Measurements from ENCODE around the gene PNPLA7. TPM values are rescaled to one million over a fixed set of nuclear protein-coding genes. Genes with fewer than 3 reads are reported as not detected.

Gene PNPLA7
- total RNA-seq, 2 experiments from 2014 or later = 5.6 to 7.0 TPM

DNA sequence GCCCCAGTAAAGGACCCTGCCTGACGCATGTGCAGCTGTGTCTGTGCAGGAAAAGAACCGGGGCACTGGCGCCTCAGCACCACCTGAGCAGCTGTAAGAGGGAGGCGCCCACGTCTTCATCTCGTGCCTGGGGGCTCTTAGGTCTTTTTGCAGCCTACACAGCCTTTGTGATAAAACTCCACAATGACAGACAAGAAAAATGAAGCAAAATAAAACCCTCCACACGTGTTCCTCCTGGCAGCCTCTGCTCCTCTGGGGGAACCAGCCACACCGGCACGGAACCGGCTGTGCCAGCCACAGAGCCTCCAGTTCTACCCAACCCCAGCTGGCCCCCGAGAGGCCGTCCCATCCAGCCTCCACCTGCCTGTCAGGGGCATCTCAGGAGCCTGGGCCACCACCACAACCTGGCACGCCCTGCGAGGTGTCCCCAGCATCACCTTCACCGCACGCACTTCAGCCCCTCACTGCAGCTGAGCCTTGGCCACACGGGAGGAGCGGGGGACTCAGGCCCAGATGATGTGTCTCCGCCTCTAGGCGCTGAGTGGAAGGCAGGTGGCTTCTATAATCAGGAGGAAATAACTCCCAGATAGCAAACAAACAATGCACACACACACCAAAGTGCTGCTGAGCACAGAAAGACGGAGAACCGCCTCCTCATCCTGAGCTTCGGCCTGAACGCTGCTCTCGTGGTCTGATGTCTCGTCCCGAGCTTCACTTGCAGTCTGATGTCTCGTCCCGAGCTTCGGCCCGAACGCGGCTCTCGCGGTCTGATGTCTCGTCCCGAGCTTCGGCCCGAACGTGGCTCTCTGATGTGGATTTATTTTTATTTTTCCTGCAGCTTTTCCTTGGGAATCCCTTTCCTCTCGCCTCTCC lies 62.5 kb downstream of the PNPLA7 start:
- POLR2A ChIA-PET = no interaction called here
- Mint-ChIP-seq H3K4me3 (no peak overlapping the region), H3K9me3 (no peaks in the 10 kb centered on the region), H3K36me3 (no peaks in the 10 kb centered on the region), H3K27ac (no peak overlapping the region), H3K27me3 (no peaks in the 10 kb centered on the region), H3K4me1 (peaks cover 8% of the 10 kb centered on the region)
- no peak for ATAC-seq (ENCODE audit: low read depth)
- DNase-seq = no peak

DNA sequence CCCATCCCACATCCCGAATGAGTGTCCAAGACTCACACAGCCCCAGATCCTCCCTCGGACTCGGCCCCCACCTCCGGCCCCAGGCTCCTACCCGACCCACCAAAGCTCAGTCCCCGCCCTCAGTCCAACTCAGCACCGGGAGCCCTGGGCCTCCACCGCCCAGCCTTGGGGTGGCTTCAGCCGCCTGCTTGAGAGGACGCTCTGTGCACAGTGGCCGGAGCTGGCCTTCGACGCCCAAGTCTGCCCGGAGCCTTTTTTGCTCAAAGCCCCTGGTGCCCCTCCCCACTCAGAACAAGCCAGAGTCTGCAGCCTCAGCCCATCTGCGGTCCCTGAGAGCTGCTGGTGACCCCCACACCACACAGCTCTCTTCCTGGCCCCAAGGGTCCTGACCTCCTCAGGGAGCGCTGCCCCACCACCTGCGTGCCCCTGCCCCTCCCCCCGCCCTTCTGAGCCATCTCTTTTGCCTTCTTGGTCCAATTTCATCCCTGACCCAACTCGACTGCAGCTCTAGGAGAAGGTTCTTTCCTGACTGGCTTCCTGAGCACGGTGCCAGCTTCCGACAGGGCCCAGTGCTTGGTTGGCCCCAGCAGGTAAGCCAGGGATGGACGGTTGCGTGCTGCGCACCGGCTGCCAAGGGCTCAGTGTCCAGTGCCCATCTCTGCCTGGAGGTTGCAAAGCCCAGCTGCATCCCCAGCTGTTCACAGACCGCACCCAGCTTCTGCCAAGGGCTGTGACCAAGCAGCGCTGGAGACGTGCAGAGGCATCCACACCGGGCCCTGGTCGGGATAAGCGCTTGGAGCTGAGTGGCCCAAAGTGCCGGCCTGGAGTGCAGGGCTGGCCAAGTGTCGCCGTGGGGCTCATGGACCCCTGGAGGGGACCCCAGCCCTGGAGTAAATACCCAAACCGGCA lies 63.4 kb downstream of the PNPLA7 start:
- no peak for ATAC-seq (ENCODE audit: low read depth)
- Mint-ChIP-seq H3K4me3 (no peak overlapping the region), H3K4me1 (peaks cover 13% of the 10 kb centered on the region), H3K36me3 (no peaks in the 10 kb centered on the region), H3K9me3 (no peaks in the 10 kb centered on the region), H3K27me3 (no peaks in the 10 kb centered on the region), H3K27ac (no peak overlapping the region)
- POLR2A ChIA-PET = interaction anchor here (1.0 kb wide), 1 partner anchor 25 kb away, joined by 3 read pairs; no protein-coding TSS in a partner anchor
- DNase-seq = no peak

GRCh38 chr9:137486141-137486490 lies 64.1 kb downstream of the PNPLA7 start:
- Mint-ChIP-seq H3K36me3 (no peaks in the 10 kb centered on the region), H3K27ac (no peak overlapping the region), H3K4me1 (peaks cover 13% of the 10 kb centered on the region), H3K9me3 (no peaks in the 10 kb centered on the region), H3K27me3 (no peaks in the 10 kb centered on the region), H3K4me3 (no peak overlapping the region)
- no peak for DNase-seq
- ATAC-seq (ENCODE audit: low read depth) = no peak
- POLR2A ChIA-PET = interaction anchor here (1.0 kb wide), 1 partner anchor 24 kb away, joined by 3 read pairs; no protein-coding TSS in a partner anchor

DNA sequence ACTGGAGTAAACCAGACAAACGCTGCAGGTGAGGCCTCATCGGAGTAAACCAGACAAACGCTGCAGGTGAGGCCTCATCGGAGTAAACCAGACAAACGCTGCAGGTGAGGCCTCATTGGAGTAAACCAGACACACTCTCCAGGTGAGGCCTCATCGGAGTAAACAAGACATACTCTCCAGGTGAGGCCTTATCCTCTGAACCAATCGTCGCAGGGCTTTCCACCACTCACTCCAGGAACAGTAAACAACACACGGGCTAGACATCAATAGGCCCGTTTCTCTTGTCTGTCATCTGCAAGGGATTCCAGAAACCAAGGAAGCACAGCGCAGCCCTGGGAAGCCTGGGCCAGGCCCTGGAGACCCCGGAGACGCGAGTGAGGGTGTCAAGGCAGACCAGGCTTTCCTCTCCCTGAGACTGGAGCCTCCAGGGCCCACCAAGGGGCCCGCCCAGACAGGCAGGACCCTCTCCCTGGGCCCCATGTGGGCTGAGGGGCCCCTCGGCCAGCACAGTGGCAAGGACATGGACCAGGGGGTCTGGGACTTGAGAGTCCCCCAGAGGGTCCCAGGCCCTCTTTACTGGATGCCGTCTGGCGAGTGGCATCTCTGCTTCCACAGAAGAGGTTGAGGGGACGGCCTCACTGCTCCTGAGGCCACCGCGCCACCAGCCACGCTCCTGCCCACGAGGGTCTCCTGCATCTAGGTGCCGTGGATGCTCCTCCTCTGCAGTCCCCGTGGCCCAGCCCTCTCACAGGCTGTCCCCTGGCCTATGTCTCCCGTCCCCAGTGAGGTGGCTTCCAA lies 64.7 kb downstream of the PNPLA7 start:
- no peak overlapping the region for H3K4me3 Mint-ChIP-seq
- H3K9me3 Mint-ChIP-seq = no peaks in the 10 kb centered on the region
- H3K36me3 Mint-ChIP-seq = no peaks in the 10 kb centered on the region
- peaks cover 8% of the 10 kb centered on the region for H3K4me1 Mint-ChIP-seq
- POLR2A ChIA-PET = no interaction called here
- no peak overlapping the region for H3K27ac Mint-ChIP-seq
- ATAC-seq (ENCODE audit: low read depth) (no peak), DNase-seq (no peak)
- no peaks in the 10 kb centered on the region for H3K27me3 Mint-ChIP-seq

- no peaks in the 10 kb centered on the region for H3K36me3 Mint-ChIP-seq
- no peaks in the 10 kb centered on the region for H3K27me3 Mint-ChIP-seq
- no peak for DNase-seq
- no peak for ATAC-seq (ENCODE audit: low read depth)
- no peaks in the 10 kb centered on the region for H3K9me3 Mint-ChIP-seq
- H3K4me3 Mint-ChIP-seq = no peak overlapping the region
- POLR2A ChIA-PET = no interaction called here
- no peak overlapping the region for H3K27ac Mint-ChIP-seq
- H3K4me1 Mint-ChIP-seq = peaks cover 8% of the 10 kb centered on the region
These were observed 65.5 kb downstream of the PNPLA7 start for GRCh38 chr9:137484551-137485315.

GRCh38 chr9:137482094-137482781 lies 68.0 kb downstream of the PNPLA7 start:
- H3K9me3 Mint-ChIP-seq = no peaks in the 10 kb centered on the region
- H3K27me3 Mint-ChIP-seq = no peaks in the 10 kb centered on the region
- no peaks in the 10 kb centered on the region for H3K36me3 Mint-ChIP-seq
- H3K4me3 Mint-ChIP-seq = no peak overlapping the region
- no peak overlapping the region for H3K27ac Mint-ChIP-seq
- no peak for ATAC-seq (ENCODE audit: low read depth)
- POLR2A ChIA-PET = no interaction called here
- H3K4me1 Mint-ChIP-seq = peaks cover 8% of the 10 kb centered on the region
- no peak for DNase-seq

DNA sequence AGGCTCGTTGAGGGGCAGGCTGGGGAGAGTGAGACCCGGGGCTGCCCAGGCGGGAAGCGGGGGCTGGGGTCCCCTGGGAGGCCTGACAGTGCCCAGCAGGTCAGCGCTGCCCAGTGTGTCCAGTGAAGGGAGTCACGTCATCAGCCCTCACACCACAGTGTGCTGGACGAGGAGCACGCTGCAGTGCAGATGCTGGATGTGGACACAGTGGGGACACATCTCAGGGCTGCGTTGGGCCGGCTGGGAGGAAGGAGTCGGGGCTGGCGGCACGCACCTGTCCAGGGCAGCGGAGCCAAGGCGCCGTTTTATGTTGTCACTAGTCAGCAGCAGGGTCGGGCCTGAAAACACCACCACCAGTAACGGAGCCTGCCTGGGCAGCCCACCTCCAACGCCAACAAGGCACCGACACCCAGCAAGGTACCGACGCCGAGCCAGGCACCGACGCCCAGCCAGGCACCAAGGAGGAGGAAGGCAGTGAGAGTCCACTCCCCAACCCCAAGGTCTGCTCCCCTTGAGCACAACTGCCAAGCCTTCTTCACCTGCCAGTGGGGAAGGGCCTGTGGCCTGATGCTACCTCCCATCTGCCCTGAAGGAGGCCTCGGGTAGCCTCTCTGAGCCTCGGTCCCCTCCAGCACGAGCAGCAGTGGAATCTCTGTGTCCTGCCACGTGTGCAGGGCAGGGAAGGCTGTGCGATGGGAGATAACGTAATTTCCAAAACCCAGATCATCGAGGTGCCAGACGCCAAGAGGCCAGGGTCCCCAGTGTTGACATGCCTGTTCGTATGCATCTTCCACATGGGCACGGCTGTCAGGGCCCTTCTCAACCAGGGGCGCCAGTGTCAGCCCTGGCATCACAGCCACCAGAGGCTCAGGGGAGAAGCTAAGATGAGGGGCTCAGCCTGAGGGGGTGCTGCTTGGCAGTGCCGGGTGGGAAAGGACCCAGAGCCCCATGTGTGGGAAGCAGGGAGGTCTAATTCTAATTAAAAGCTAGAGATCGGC lies 69.2 kb downstream of the PNPLA7 start:
- Mint-ChIP-seq H3K9me3 (peaks cover 4% of the 10 kb centered on the region), H3K36me3 (peaks cover 4% of the 10 kb centered on the region), H3K27ac (no peak overlapping the region), H3K4me1 (peaks cover 8% of the 10 kb centered on the region), H3K4me3 (no peak overlapping the region), H3K27me3 (no peaks in the 10 kb centered on the region)
- no peak for DNase-seq
- ATAC-seq (ENCODE audit: low read depth) = no peak
- POLR2A ChIA-PET = no interaction called here

DNA sequence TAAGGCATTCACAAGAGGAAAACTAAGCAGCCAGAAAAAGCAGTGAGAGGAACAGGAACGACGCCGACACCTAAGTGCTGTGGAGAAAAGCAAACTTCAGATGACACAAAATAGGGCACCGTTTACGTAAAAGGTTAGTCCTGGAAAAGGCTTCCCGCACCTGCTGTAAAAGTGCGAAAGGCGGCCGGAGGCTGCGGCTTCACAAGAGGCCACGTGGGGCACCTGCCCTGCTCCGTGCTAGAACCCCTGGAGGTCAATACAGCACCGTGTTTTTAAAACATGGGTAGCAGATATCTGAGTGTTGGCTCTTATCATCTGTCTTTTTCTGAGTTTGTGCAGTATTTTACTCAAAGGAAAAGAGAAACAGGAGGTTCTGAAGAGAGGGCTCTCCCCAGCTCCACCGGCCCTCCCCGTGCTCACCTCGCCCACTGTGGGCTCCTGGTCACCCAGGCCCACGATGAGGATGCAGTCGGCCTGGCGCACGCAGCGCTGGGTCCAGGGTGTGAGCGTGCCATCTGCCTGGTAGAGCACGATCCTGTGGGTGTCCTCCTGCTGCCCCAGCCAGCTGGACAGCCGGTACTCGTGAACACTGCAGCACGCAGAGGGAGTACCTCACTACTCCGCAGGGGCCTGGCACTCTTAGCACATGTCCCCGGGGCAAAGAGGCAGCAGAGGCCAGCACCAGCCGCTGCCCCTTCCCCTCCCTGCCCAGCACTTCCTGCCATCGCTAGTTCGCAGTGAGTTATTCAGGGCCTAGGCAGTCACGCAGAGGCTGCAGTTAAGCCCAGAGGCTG lies 70.1 kb downstream of the PNPLA7 start:
- Mint-ChIP-seq H3K27ac (no peak overlapping the region), H3K36me3 (peaks cover 8% of the 10 kb centered on the region), H3K9me3 (peaks cover 8% of the 10 kb centered on the region), H3K27me3 (no peaks in the 10 kb centered on the region), H3K4me1 (peaks cover 8% of the 10 kb centered on the region), H3K4me3 (no peak overlapping the region)
- ATAC-seq (ENCODE audit: low read depth) = no peak
- POLR2A ChIA-PET = no interaction called here
- no peak for DNase-seq

DNA sequence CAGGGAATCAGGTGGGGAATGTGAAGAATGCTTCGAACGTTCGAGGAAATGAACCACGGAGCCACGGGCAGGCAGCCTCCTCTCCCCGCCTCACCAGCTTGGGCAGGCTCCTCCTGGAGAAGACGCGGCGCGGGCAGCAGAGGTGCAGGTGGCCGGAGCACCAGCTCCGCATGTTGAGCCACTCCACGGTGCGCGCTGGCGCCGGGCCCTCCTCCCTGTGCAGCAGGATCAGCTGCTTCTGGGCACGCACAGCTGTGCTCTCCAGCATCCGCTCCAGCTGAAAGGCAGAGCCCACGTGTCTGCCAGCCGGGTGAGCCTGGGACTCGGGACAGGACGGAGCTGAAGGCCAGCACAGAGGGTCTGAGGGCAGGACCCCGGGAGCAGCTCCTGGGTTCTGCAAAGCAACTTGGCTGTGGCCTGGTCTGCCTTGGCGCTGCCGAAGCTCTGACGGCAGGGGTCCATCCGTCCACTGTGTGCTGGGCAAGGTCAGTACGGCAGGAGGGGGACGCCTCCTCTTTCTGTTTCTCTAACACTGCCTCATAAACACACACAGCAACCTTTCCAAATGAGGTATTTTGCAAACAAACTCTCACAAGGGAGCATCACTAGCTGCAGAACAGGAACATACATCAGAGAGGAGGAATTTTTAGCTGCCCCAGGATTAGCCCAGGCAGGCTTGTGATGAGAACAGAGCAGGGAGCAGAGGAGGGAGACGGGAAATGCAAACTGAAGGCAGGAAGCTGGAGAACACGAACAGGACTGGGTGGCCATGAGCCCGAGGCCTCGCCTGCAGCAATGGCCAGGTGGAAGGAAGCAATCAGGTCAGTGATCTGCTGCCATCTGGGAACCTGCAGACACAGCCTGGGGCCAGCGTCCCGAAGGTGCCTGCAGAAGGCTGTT lies 71.0 kb downstream of the PNPLA7 start:
- Mint-ChIP-seq H3K9me3 (peaks cover 11% of the 10 kb centered on the region), H3K36me3 (peaks cover 8% of the 10 kb centered on the region), H3K27me3 (no peaks in the 10 kb centered on the region), H3K27ac (no peak overlapping the region), H3K4me1 (peaks cover 8% of the 10 kb centered on the region), H3K4me3 (no peak overlapping the region)
- no peak for DNase-seq
- POLR2A ChIA-PET = no interaction called here
- ATAC-seq (ENCODE audit: low read depth) = no peak

DNA sequence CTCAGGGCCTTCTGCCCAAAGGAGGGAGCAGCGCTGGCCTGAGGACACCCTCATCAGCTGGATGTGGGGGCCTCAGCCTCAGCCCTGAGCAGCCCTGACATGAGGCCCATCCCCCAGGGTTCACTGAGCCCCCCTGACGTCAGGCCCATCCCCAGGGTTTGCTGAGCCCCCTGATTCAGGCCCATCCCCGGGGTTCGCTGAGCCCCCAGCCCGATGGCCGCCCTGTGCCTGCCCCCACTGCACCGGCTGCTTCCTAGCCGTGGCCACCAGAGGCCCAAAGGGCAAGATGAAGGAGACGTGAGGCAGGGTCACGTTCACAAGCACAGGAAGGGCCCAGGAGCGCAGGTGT lies 71.6 kb downstream of the PNPLA7 start:
- Mint-ChIP-seq H3K9me3 (peaks cover 16% of the 10 kb centered on the region), H3K27ac (no peak overlapping the region), H3K4me1 (peaks cover 8% of the 10 kb centered on the region), H3K4me3 (no peak overlapping the region), H3K27me3 (no peaks in the 10 kb centered on the region), H3K36me3 (peaks cover 8% of the 10 kb centered on the region)
- ATAC-seq (ENCODE audit: low read depth) = no peak
- POLR2A ChIA-PET = no interaction called here
- no peak for DNase-seq
